Measurements from ENCODE around the gene RAC3.

RAC3 gene

DNA sequence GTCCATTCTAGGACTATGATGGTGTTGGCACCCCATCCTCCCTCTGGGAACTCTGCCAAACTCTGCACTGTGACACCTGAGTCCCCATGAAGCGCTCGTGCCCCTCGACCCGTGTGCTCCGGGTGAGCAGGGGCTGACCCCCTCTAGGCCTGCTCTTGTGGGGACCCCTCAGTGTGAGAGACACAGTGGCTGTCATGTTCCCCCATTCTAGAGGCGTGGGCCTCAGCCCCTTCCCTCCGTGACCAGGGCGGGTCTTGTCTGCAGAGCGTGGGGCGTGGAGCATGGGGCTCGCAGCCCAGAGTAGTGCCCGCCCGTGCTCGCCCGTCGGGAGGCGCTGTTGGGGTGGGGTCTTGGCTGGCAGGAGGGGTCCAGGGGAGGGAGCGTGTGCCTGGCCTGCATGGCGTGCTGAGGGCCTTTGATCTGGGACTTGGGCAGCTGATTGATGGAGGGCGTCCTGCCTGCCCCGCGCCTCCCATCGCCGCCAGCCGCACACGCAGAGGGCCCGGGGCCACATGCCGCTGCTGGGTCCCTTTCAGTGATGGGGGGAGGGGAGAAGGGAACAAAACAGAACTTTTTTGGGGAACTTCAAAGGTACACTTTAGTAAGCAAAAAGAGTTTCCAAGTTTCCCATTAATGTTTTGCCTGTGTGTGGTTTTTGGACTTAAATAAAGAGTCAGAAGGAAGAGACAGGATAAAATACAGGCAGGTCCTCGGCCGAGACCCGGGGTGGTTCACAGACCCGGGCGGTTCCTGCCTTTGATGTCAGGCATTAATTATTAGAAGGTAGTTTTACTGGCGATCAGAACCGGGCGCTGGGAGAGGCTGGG lies 31.3 kb upstream of the RAC3 start:
- DNase-seq, result no peak

DNA sequence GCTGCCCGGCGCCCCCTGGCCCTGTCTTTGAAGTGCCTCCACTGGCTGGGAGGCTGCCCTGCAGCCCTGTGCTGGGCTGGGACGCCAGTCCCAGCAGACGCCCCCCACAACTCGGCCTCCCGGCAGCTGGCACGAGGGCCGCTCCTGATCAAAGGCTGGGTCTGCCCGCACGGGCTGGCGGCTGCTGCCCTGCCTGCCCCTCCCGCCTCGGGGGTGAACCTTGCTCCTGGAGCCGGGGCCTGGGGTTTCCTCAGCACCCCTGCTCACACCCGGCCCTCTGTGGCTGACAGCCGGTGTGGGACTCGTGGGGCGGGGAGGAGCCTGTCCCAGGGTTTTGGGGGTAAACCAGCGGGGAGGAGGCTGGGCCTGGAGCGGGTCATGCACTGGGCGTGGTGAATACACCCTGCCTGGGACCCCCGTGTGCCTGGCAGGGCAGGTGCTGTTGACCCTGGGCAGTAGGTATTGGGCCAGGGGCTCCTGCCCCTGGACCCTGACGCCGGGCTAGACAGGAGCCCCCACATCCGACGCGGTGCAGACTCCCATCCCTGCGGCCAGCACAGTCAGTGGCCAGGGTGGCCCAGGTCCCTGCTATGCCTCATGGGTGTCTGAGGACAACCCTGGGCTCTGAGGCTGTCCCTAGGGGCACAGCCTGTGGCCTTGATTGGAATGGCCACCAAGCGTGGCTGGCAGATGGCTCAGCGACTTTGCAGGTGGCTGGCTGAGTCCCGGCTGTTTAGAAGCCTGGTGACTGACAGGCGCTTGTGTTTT lies 30.5 kb upstream of the RAC3 start:
- no peak for DNase-seq

DNA sequence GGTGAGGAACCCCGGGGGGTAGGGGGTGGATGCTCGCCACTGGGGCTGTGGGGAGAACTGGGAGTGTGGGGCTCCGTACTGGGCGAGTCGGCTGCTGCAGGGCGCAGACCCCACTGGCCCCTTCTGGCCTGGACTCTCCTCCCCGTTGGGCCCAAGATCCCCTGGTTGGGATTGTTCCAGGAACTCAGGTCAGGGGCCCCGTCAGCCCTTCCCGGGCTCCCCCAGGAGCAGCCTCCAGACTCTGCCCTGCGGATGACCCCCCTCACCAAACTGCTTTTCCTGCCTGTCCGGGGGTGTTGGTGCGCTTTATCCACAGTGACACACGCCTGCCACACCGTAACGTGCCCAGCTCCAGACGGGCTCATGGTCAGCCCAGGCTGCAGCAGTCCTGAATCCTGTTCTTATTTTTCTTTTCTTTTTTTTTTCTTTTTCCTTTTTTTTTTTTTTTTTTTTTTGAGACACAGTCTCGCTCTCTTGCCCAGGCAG lies 29.9 kb upstream of the RAC3 start:
- DNase-seq, result no peak

DNA sequence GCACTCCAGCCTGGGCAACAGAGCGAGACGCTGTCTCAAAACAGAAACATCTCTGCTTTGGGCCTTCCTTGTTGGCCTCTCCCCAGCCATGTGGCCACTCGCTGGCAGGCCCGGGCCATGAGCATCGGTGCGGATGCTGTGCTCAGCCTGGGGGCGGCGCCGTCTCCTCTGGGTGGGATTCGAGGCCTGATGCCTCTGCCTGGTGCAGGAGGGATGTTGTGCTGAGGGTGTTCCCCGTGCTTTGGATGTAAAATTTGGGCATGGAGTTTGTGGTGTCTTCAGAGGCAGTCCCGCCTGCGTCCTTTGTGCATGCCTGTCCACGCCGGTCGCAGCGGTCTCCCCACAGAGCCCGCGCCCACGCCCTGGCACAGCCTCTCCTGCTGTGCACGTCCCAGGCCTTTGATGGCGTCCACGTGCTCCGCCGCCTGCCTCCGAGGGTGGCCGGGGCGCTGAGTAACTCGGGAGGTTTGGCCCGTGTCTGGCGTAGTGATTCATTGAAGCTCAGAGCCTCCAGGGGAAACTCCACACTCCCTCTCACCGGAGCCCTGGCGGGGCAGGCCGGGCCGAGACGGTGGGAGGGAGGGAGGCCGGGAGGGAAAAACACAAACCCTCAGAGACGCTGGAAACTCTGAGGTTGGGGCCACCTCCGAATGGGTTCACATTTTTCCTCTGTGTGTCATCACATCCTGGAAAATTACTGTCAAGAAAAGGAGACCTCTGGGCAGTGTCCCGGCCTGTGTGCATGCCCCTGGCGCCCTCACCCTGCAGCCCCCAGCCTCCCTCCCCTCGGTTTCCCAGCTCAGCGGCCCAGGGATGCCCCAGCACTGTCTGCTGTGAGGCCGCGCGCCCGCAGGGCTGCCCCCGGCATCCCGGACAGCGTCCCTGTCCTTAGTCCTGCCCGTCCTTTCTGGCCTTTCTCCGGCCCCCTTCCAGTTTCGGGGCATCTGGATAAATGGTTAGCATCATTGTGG lies 27.8 kb upstream of the RAC3 start:
- DNase-seq, result no peak

DNA sequence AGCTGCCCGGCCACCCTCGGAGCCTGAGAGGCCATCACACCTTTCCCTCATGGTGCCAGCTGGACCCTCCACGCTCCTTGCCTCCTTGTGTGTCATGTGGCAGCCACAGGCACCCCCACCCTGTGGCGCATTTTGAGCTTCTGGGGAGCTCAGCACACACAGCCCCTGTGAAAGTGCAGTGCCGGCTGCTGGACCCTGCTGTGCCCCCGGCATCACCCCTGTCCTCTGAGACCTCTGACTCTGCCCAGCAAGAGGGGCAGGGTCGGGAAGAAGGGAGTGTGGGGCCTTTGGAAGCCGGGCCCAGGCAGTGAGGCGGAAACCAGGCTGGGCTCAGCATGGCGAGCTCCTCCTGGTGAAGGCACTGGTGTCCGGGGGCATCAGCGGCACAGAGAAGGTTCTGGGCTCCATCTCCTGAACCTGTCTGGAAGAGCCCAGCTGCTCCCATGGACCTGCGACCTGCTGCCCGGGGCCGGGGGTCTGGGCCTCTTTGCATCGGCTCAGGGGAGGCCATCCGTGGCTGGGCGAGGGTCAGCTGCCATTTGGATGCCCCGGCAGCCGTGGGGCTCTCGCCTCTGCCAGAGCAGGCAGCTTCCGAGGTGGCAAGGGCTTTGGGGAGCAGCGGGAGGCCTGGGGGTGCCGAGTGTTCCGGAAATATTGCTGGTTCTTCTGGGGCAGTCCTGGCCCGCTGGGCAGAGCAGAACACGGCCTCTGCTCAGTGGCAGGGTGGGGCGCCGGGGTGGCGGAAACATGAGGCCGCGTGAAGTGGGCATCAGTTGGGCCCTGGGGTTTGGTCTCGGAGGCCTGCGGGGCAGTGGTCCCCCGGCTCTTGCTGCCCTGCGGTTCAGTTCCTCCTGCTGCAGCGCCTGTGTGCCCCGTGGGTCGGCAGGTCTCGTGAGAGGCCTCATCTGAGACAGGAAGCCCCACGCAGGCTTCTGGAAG lies 26.7 kb upstream of the RAC3 start:
- no peak for DNase-seq

DNA sequence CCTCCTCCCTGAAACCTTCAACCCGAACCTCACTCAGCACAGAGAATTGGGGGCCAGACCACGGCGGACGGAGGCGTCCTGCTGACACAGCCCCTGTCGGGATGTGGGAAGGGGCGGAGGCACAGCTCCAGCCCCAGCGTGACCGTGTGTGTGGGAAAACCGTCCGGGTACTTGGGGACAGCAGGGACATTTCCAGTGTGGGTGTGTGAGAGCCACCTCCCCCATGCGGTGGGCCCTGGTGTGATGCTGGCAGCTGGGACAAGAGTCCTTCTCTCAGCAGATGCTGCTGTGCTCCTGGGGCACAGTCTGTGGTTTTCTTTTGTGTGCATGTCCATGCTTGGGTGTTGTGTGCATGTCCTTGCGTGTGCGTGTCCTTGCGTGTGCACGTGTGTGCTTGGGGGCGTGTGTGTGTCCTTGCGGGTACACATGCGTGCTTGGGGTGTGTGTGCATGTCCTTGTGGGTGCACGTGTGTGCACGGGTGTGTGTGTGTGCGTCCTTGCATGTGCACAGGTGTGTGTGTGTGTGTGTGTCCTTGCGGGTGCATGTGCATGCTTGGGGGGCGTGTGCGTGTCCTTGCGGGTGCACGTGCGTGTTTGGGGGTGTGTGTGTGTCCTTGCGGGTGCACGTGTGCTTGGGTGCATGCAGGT lies 25.7 kb upstream of the RAC3 start:
- DNase-seq, result no peak

DNA sequence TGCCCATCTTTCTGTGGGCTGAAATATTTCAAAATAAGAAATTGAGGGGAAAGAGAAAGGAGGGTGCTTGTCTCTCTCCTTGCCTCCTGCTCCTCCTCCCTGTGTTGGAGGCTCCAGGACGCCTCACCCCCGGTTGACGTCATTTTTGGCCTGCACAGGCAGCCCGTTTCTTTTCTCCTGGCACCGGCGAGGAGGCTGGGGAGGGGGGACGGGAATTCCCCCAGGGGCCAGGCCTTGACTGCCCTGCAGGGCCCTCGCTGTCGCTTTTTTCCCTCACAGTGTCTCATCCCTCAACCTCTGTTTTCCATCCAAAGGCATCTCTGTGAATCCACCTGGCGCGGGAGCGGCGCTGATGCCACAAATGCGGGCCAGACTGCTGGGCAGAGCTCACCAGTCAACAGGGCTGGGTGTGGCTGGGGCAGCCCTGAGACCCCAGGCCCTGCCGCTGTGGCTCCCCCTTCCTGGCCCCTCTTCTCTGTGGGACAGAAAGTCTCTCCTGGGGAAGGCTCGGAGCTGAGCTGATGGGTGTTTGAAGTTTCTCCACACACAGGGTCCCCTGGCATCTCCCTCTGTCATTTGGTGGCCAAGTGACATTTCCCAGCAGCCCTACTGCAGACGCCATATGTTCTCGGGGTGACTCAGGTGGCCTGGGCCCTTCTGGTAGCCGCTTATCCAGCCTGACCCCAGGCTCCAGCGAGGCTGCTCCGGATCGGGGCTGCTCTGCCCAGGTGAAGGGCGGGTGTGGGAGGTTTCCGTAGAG lies 24.8 kb upstream of the RAC3 start:
- no peak for DNase-seq

DNA sequence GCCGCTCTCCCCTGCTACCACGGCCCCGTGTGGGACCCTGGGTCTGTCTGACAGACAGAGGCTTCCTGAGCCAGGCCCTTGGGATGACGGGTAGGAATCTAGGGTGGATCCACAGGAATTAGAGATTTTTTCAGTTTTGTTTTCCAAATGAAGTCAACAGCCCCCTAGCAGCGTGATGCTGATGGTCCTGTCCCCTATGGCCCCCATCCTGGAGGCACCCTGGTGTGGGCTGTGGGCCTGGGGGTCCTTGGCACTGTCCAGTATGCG lies 24.3 kb upstream of the RAC3 start:
- DNase-seq, result no peak

DNA sequence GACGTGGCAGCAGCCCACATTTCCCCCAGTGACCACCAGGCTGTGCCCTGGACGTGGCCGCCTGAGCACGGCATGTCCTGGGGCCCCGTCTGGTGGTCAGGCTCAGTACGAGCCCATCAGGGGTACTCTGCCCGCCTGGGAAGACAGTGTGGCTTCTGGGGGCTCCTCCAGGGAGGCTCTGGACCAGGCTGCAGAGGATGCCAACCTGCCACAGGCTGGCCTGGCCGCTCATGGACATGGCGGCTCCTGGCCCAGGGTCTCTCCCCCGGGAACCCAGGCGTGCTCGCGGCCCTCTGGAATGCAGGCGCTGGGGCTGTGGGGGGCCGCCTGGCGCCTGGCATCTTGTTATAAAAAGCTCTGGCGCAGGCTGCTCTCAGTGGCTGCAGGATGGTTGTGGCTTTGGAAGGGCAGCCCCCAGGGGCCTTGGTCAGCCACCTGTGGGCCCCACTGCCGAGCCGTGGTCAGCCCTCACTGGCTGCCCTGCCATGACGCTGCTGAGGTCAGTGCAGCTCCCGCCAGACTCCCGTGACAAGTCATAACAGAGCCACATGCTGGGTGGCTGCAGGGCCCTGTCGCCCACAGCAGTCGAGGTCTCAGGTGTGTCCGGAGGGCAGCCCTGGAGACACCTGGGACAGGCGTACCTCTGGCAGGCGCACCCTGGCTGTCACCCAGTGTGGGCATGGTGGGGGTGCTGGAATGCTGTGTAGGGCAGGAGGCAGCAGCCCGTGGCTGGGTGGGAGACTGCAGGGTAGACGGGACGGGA lies 23.8 kb upstream of the RAC3 start:
- DNase-seq, result no peak

DNA sequence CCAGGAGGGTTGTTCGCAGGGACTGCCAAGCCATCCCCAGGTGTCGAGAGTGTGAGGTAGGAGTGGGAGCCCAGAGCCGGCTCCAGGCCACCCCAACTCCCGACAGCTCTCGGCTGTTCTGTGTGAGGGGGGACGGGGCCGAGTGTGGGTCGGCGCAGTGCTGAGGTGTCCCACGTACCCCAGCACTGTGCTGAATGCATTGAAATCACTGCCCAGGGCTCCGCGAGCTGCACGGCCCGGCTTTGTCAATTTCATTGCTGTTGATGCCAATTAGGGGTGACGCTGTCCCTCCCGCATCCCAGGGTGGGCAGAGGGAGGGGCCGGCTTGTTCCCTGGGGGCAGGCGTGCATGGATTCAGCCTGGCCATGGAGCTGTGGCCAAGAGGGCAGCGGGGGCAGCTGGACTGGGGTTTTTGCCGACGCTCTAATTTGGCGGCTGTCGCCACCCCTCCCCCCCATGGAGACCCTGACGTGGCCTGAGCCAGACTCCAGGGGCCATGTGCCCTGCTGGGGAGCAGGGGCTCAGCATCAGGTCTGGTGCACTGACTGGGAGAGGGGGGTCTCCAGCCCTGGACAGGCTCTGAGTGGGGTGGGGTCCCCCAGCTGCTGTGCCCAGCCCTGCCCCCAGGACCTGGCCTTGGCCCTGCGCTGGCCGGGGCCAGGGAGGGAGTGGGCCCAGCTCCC lies 23.1 kb upstream of the RAC3 start:
- no peak for DNase-seq

DNA sequence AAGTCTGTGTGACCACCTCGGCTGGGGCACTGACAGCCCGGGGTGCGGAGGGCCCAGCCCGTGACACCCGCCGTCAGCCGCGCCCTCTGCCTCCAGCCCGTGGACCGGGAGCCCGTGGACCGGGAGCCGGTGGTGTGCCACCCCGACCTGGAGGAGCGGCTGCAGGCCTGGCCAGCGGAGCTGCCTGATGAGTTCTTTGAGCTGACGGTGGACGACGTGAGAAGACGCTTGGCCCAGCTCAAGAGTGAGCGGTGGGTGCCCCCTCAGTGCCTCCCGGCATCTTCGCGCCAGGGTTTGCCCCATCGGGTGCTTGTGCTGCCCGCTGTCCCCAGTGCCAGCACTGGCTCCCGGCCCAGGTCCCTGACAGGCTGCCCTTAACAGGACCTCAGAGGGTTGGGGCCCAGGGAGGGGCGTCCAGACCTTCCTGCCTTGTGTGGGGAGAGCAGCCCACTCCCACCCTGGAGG lies 22.5 kb upstream of the RAC3 start:
- DNase-seq, result no peak

DNA sequence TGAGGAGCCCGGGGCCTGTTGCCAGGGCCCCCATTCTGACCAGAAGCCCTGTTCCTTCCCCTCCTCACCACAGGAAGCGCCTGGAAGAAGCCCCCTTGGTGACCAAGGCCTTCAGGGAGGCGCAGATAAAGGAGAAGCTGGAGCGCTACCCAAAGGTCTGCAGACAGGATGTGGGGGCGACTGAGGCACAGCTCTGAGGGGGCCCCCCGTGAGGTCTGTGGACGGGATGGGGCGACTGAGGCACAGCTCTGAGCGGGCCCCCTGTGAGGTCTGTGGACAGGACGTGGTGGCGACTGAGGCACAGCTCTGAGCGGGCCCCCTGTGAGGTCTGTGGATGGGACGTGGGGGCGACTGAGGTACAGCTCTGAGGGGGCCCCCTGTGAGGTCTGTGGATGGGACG lies 22.1 kb upstream of the RAC3 start:
- no peak for DNase-seq

DNA sequence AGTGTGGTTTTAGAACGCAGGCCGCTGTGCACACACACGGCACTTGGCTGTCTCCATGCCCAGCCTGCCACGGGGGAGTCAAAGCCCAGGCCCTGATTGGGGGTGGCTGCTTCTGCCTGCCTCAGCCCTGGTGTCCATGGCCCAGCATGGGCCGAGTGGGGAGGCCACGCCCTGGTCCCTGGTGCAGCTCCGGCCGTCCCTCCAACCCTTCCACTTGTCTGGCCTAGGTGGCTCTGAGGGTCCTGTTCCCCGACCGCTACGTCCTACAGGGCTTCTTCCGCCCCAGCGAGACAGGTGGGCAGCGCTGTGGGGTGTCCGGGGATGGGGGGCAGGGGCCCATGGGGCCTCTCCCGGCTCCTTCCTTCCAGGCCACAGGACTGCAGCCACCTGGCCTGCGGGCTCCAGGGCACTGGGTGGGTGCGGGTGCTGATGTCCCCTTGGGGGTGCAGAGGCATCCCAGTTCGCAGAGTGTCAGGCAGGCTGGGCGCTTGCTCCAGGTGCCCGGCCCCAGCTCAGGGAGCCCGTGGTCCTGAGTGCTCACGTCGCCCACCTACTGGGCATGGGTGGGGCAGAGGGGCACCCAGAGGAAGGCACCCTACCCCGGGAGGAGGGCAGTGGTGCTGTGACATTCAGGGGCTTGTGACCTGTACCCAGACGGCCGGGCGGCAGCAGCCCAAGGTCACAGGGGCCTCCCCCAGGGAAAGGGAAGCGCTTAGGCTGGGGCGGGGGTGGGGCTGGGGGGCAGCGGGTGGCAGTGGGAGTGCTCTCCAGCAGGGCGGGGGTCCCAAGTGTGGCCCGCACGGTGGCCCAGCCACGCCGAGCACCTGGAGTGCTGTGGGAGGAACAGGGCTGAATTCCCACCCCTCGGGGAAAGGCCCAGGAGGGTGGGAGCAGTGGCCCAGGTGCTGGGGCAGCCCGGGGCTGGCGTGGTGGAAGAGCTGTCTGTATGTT lies 20.6 kb upstream of the RAC3 start:
- DNase-seq, result no peak

DNA sequence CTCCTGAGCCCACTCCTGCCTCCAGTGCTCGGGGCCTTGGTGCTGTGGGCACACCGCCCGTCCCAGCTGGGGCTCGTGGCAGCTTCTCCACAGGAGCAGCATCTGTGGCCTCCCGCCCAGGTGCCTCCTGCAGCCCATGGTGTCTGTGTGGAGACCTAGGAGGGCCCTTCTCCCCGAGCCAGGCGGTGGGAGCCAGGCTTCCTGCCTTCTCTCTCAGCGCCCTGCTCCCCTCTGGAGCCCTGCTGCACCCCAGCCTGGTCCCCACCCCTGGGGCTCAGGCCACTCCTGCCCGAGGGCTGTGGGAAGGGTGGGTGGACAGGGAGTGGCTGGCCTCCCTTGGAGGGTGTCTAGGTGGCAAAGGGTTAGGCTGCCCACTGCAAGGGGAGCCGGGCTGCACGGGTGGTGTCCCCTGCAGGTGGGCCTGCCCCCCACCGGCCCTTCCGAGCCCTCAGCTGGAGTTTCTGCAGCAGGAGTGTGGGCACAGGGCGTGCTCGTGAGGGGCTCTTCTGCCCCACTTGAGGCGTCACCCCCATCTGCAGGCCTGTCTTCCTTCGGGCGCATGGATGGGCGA lies 19.8 kb upstream of the RAC3 start:
- DNase-seq, result no peak

DNA sequence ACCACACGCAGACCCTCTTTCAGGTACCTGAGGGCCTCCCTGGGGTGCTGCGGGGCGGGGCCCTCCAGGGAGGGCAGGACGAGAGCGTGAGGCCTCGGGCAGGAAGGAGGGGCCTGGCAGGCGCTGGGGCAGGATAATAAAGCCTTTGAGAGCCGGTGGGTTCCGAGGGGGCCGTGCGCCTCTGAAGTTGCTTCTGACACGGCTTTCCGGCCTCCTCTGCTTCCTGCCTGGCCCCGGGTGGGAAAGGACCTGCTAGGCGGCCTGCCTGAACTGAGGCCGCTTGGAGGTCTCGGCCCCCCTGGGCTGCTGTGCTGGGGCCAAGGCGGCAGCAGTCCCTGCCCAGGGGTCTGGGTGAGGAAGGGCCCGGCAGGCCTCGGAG lies 19.2 kb upstream of the RAC3 start:
- no peak for DNase-seq

DNA sequence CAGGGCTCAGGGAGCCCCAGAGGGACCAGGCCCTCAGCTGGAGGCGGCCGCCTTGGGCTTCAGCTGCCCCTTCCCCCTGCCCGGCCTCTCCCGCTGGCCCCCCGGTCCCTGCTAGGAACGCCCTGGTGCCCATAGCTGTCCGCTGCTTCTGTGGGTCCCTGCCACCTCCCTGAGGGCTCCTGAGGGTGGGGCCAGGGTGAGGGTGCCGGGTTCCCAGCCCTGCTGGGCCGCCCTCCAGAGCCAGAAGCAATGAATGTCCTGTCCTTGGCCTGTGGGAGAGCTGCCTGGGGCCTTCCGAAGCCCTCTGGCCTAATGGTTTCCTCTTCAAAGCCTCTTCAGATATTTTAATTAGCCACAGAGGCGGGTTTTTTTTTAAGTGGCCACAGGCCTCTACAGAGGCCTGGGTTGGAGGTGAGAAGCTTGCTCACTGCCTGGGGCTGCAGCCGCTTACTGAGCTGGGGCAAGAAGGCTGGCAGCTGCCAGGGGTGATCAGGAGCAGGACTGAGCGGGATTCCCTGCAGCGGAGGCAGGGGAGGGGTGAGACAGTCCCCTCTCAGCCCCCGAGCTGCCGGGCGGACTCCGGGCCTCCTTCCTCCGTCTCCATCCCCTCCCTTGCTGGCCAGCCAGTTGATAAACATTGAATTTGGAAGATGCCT lies 18.7 kb upstream of the RAC3 start:
- DNase-seq, result peak; percentile 90

DNA sequence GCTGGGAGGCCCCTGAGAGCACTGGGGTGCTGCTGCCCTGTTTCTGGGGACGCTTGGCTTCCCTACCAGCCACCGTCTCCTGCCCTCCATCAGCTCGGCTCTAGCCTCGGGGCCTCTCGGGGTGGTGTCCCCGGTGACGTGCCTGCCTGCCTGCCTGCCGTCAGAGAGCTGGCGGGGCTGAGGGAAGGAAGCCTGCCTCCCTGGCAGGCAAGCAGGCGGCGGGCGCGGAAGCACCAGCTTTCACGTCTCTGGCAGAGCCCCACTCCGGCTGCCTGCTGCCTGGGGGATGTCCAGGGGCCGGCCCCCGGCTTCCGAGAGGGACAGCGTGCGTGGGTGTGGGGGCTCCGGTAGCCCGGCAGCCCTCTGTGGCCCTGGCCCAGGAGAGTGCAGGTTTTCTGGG lies 18.1 kb upstream of the RAC3 start:
- no peak for DNase-seq
